HepG2 (cell line): ENCODE results near the gene SORBS2. TPM values are rescaled to one million over a fixed set of nuclear protein-coding genes. Genes with fewer than 3 reads are reported as not detected.
A peak's percentile ranks its signal among the peaks of the same experiment; 100 is the strongest.

Experiments used
- ETV5 ChIP-seq: IDR thresholded peaks from 2 replicates; pipeline ENCODE4 v1.6.1; 2018; ENCODE audit warnings: missing biosample characterization, missing genetic modification reagents, inconsistent platforms, borderline replicate concordance
- SAP130 ChIP-seq: IDR thresholded peaks from 2 replicates; pipeline ENCODE4 v1.6.1; 2016; ENCODE audit warnings: low read depth
- ZFP36L1 ChIP-seq: sonication (generic); formaldehyde crosslinking; IDR thresholded peaks from 2 replicates; pipeline ENCODE4 v1.8.0; 2022; ENCODE audit warnings: mild to moderate bottlenecking, missing genetic modification reagents, moderate library complexity
- ZFP36L2 ChIP-seq: sonication (generic); formaldehyde crosslinking; IDR thresholded peaks from 2 replicates; pipeline ENCODE4 v1.4.0; 2020; ENCODE audit warnings: missing genetic modification reagents
- ZNF205 ChIP-seq: IDR thresholded peaks from 2 replicates; pipeline ENCODE4 v1.6.1; 2018; ENCODE audit warnings: missing biosample characterization, missing genetic modification reagents
- ZNF441 ChIP-seq: sonication (generic); formaldehyde crosslinking; IDR thresholded peaks from 2 replicates; pipeline ENCODE4 v1.7.0; 2021; ENCODE audit warnings: missing genetic modification reagents, borderline replicate concordance
- ZNF501 ChIP-seq: sonication (generic); formaldehyde crosslinking; IDR thresholded peaks from 2 replicates; pipeline ENCODE4 v1.5.1; 2020; ENCODE audit warnings: mild to moderate bottlenecking, moderate library complexity, missing genetic modification reagents
- ZNF619 ChIP-seq: sonication (generic); formaldehyde crosslinking; IDR thresholded peaks from 2 replicates; pipeline ENCODE4 v1.4.0; 2020; ENCODE audit warnings: mild to moderate bottlenecking, missing genetic modification reagents
- ZNF768 ChIP-seq: sonication (generic); formaldehyde crosslinking; IDR thresholded peaks from 2 replicates; pipeline ENCODE4 v1.4.0; 2020; ENCODE audit warnings: missing genetic modification reagents
- ZNF780A ChIP-seq: sonication (generic); formaldehyde crosslinking; IDR thresholded peaks from 2 replicates; pipeline ENCODE4 v1.8.0; 2022; ENCODE audit warnings: mild to moderate bottlenecking, missing genetic modification reagents, moderate library complexity
- polyA plus RNA-seq, 8 experiments: library from polyadenylated mRNA; depleted of rRNA in 3 of 8; stranded (reverse) in 7 of 8; unstranded in 1 of 8; fragments of >200 nt; fragmentation: Illumina TruSeq in 4 of 8; extraction: Trizol in 4 of 8; gene quantifications; 2 replicates each; pipeline versions ENCODE4 v1.2.1 to v1.2.3, GENCODE V29; 2011 to 2016; ENCODE audit warnings: low read depth in 4 of 8, missing spikeins in 1 of 8, mixed read lengths in 1 of 8; ENCODE audit not compliant: insufficient read depth in 1 of 8
- total RNA-seq, 5 experiments: library from RNA; depleted of rRNA; stranded (reverse); fragments of >200 nt; fragmentation: Illumina TruSeq; extraction: Trizol; gene quantifications; 2 replicates each; pipeline ENCODE4 v1.2.3, GENCODE V29; 2016; ENCODE audit warnings: low read depth in 1 of 5
- TF ChIP-seq, protein P1 (sequence below): sonication (generic); formaldehyde crosslinking; IDR thresholded peaks from 2 replicates; pipeline ENCODE4 v1.4.0; 2020; ENCODE audit warnings: missing genetic modification reagents
- TF ChIP-seq, protein P2 (sequence below): sonication (generic); formaldehyde crosslinking; IDR thresholded peaks from 2 replicates; pipeline ENCODE4 v1.4.0; 2020; ENCODE audit warnings: low read depth, mild to moderate bottlenecking, missing genetic modification reagents
- TF ChIP-seq, protein P3 (sequence below): sonication (generic); formaldehyde crosslinking; IDR thresholded peaks from 2 replicates; pipeline ENCODE4 v1.9.0; 2022; ENCODE audit warnings: missing genetic modification reagents, mild to moderate bottlenecking, borderline replicate concordance
- TF ChIP-seq, protein P4 (sequence below): IDR thresholded peaks from 2 replicates; pipeline ENCODE4 v1.6.1; 2016
- TF ChIP-seq, protein P5 (sequence below): sonication (generic); formaldehyde crosslinking; IDR thresholded peaks from 2 replicates; pipeline ENCODE4 v1.8.1; 2022; ENCODE audit warnings: low read depth, mild to moderate bottlenecking, missing genetic modification reagents

The SORBS2 gene
- total and polyA plus RNA-seq, 2 of the 13 experiments (the other 11 are each of a cell fraction or from before 2014, with no cell fraction given) = 25.0 to 80.5 TPM

DNA sequence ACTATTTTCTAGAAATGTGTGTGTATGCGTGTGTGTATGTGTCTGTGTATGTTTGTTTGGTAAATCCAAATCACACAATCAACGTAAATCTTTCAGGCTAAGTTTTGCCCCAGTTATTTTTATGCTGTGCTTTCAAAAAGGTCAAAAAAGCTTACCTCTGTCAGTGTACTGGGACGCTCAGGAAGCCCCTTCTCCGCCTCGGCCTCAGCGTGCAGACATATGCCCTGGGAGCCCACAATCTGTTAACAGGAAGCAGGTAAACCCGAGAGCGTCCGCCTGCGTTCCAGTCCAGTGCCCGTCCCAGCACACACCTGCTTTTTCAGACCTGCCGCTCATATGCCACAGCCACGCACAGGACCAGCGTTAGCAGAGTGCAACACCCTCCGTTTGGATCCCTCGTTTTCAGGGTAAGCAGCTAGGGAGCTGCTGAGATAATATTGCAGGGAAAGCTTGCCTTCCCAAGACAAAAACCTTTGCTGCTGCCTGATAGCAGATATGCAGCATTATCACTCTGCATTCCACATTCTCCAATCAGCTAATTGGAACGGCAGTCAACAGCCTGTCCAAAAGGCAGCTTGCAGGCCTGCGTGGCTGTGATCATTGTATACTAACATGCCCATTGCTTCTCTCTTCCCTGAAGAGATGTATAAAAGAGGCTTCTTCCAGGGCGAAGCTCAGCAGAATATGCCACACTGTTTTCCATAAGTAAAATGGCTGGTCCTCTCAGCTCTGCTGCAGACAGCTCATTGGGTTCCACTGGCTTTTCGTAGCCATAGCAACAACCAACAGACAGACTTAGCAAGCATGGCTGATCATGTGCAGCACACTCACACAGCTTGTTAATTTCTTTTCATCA is at the start of gene SORBS2 (continued):
- TF ChIP-seq, protein P1, sequence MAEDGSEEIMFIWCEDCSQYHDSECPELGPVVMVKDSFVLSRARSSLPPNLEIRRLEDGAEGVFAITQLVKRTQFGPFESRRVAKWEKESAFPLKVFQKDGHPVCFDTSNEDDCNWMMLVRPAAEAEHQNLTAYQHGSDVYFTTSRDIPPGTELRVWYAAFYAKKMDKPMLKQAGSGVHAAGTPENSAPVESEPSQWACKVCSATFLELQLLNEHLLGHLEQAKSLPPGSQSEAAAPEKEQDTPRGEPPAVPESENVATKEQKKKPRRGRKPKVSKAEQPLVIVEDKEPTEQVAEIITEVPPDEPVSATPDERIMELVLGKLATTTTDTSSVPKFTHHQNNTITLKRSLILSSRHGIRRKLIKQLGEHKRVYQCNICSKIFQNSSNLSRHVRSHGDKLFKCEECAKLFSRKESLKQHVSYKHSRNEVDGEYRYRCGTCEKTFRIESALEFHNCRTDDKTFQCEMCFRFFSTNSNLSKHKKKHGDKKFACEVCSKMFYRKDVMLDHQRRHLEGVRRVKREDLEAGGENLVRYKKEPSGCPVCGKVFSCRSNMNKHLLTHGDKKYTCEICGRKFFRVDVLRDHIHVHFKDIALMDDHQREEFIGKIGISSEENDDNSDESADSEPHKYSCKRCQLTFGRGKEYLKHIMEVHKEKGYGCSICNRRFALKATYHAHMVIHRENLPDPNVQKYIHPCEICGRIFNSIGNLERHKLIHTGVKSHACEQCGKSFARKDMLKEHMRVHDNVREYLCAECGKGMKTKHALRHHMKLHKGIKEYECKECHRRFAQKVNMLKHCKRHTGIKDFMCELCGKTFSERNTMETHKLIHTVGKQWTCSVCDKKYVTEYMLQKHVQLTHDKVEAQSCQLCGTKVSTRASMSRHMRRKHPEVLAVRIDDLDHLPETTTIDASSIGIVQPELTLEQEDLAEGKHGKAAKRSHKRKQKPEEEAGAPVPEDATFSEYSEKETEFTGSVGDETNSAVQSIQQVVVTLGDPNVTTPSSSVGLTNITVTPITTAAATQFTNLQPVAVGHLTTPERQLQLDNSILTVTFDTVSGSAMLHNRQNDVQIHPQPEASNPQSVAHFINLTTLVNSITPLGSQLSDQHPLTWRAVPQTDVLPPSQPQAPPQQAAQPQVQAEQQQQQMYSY (CRISPR knock-in tag) = 0 out of 2 replicates have a peak, but pooled peaks have one; percentile 23
- TF ChIP-seq ZNF619 (CRISPR knock-in tag) (0 out of 2 replicates have a peak, but pooled peaks have one; percentile 56), ZNF441 (CRISPR knock-in tag) (no peak), ZFP36L1 (CRISPR knock-in tag) (no peak), ZNF501 (CRISPR knock-in tag) (peak; percentile 83), ZFP36L2 (CRISPR knock-in tag) (peak; percentile 16; the same call in 1 of the 2 replicates), ZNF768 (peak; percentile 39; the same call in 1 of the 2 replicates), SAP130 (CRISPR knock-in tag) (peak; percentile 74), ETV5 (peak; percentile 31; the same call in 1 of the 2 replicates), ZNF780A (CRISPR knock-in tag) (no peak), ZNF205 (CRISPR knock-in tag) (peak; percentile 43; the same call in 1 of the 2 replicates)
- TF ChIP-seq, protein P2, sequence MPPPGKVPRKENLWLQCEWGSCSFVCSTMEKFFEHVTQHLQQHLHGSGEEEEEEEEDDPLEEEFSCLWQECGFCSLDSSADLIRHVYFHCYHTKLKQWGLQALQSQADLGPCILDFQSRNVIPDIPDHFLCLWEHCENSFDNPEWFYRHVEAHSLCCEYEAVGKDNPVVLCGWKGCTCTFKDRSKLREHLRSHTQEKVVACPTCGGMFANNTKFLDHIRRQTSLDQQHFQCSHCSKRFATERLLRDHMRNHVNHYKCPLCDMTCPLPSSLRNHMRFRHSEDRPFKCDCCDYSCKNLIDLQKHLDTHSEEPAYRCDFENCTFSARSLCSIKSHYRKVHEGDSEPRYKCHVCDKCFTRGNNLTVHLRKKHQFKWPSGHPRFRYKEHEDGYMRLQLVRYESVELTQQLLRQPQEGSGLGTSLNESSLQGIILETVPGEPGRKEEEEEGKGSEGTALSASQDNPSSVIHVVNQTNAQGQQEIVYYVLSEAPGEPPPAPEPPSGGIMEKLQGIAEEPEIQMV = peak; percentile 77
- TF ChIP-seq, protein P3, sequence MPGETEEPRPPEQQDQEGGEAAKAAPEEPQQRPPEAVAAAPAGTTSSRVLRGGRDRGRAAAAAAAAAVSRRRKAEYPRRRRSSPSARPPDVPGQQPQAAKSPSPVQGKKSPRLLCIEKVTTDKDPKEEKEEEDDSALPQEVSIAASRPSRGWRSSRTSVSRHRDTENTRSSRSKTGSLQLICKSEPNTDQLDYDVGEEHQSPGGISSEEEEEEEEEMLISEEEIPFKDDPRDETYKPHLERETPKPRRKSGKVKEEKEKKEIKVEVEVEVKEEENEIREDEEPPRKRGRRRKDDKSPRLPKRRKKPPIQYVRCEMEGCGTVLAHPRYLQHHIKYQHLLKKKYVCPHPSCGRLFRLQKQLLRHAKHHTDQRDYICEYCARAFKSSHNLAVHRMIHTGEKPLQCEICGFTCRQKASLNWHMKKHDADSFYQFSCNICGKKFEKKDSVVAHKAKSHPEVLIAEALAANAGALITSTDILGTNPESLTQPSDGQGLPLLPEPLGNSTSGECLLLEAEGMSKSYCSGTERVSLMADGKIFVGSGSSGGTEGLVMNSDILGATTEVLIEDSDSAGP (CRISPR knock-in tag) = peak; percentile 82; the same call in 1 of the 2 replicates
- TF ChIP-seq, protein P4, sequence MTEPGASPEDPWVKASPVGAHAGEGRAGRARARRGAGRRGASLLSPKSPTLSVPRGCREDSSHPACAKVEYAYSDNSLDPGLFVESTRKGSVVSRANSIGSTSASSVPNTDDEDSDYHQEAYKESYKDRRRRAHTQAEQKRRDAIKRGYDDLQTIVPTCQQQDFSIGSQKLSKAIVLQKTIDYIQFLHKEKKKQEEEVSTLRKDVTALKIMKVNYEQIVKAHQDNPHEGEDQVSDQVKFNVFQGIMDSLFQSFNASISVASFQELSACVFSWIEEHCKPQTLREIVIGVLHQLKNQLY = no peak
- TF ChIP-seq, protein P5, sequence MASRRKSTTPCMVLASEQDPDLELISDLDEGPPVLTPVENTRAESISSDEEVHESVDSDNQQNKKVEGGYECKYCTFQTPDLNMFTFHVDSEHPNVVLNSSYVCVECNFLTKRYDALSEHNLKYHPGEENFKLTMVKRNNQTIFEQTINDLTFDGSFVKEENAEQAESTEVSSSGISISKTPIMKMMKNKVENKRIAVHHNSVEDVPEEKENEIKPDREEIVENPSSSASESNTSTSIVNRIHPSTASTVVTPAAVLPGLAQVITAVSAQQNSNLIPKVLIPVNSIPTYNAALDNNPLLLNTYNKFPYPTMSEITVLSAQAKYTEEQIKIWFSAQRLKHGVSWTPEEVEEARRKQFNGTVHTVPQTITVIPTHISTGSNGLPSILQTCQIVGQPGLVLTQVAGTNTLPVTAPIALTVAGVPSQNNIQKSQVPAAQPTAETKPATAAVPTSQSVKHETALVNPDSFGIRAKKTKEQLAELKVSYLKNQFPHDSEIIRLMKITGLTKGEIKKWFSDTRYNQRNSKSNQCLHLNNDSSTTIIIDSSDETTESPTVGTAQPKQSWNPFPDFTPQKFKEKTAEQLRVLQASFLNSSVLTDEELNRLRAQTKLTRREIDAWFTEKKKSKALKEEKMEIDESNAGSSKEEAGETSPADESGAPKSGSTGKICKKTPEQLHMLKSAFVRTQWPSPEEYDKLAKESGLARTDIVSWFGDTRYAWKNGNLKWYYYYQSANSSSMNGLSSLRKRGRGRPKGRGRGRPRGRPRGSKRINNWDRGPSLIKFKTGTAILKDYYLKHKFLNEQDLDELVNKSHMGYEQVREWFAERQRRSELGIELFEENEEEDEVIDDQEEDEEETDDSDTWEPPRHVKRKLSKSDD (CRISPR knock-in tag) = no peak
